Measurements from ENCODE around the gene FCHO1.
"Not testable (repeated sequence)": the region's sequence is repeated elsewhere in the genome, so short reads cannot be mapped to it uniquely, and the experiment has no call there.

The FCHO1 gene

GRCh38 chr19:17775245-17775927, 24.1 kb downstream of the FCHO1 start:
- peak; percentile 71 for TF ChIP-seq CTCF (conservative IDR thresholded peaks at IDR 0.05; ENCODE audit: low read depth, low read length)
- no peak overlapping the region for H3K4me3 ChIP-seq (ENCODE audit: low read length)
- no peak for DNase-seq (ENCODE audit: low read depth)

GRCh38 chr19:17775991-17776803, 24.9 kb downstream of the FCHO1 start:
- DNase-seq (ENCODE audit: low read depth) = no peak
- H3K4me3 ChIP-seq (ENCODE audit: low read length) = no peak overlapping the region
- TF ChIP-seq CTCF (conservative IDR thresholded peaks at IDR 0.05; ENCODE audit: low read depth, low read length) = no peak

GRCh38 chr19:17777840-17778239, 26.6 kb downstream of the FCHO1 start:
- not testable (repeated sequence) for H3K4me3 ChIP-seq (ENCODE audit: low read length); DNase-seq (ENCODE audit: low read depth)

GRCh38 chr19:17778251-17778967, 27.1 kb downstream of the FCHO1 start:
- peak overlapping the region; percentile 21 for H3K4me3 ChIP-seq (ENCODE audit: low read length)
- TF ChIP-seq CTCF (conservative IDR thresholded peaks at IDR 0.05; ENCODE audit: low read depth, low read length) = no peak
- no peak for DNase-seq (ENCODE audit: low read depth)

GRCh38 chr19:17778968-17779929, 28.0 kb downstream of the FCHO1 start:
- peak overlapping the region; percentile 21 for H3K4me3 ChIP-seq (ENCODE audit: low read length)
- no peak for DNase-seq (ENCODE audit: low read depth)
- no peak for TF ChIP-seq CTCF (conservative IDR thresholded peaks at IDR 0.05; ENCODE audit: low read depth, low read length)

GRCh38 chr19:17780781-17781180, 29.5 kb downstream of the FCHO1 start:
- TF ChIP-seq CTCF (conservative IDR thresholded peaks at IDR 0.05; ENCODE audit: low read depth, low read length) = no peak
- DNase-seq (ENCODE audit: low read depth) = no peak

GRCh38 chr19:17783721-17784120, 32.4 kb downstream of the FCHO1 start:
- H3K4me3 ChIP-seq (ENCODE audit: low read length); DNase-seq (ENCODE audit: low read depth): not testable (repeated sequence)

More at GRCh38 chr19:17780781-17781180, 29.5 kb downstream of the FCHO1 start:
- no peak overlapping the region for H3K4me3 ChIP-seq (ENCODE audit: low read length)
